Measurements from ENCODE around the gene PITRM1.
A peak's percentile ranks its signal among the peaks of the same experiment; 100 is the strongest.

PITRM1 gene

GRCh38 chr10:3162533-3162932 lies 10.0 kb downstream of the PITRM1 start:
- H3K4me3 Mint-ChIP-seq, result no peak overlapping the region
- H3K27ac Mint-ChIP-seq, result no peak overlapping the region
- peaks cover 17% of the 10 kb centered on the region for H3K36me3 Mint-ChIP-seq
- H3K4me1 Mint-ChIP-seq (ENCODE audit: low read depth), result no peaks in the 10 kb centered on the region
- H3K9me3 Mint-ChIP-seq (ENCODE audit: low read depth), result no peaks in the 10 kb centered on the region
- H3K27me3 Mint-ChIP-seq, result no peaks in the 10 kb centered on the region

GRCh38 chr10:3159152-3159551 lies 13.4 kb downstream of the PITRM1 start:
- peaks cover 23% of the 10 kb centered on the region for H3K36me3 Mint-ChIP-seq
- H3K27me3 Mint-ChIP-seq, result no peaks in the 10 kb centered on the region
- H3K4me3 Mint-ChIP-seq, result no peak overlapping the region
- H3K27ac Mint-ChIP-seq, result no peak overlapping the region
- H3K9me3 Mint-ChIP-seq (ENCODE audit: low read depth), result no peaks in the 10 kb centered on the region
- no peaks in the 10 kb centered on the region for H3K4me1 Mint-ChIP-seq (ENCODE audit: low read depth)

GRCh38 chr10:3154666-3155065 lies 17.9 kb downstream of the PITRM1 start:
- H3K9me3 Mint-ChIP-seq (ENCODE audit: low read depth), result no peaks in the 10 kb centered on the region
- peaks cover 24% of the 10 kb centered on the region for H3K36me3 Mint-ChIP-seq
- H3K27ac Mint-ChIP-seq, result no peak overlapping the region
- no peaks in the 10 kb centered on the region for H3K27me3 Mint-ChIP-seq
- no peak overlapping the region for H3K4me3 Mint-ChIP-seq
- no peaks in the 10 kb centered on the region for H3K4me1 Mint-ChIP-seq (ENCODE audit: low read depth)

GRCh38 chr10:3152566-3152935 lies 20.0 kb downstream of the PITRM1 start:
- Mint-ChIP-seq H3K36me3 (peaks cover 20% of the 10 kb centered on the region), H3K9me3 (ENCODE audit: low read depth) (no peaks in the 10 kb centered on the region)

GRCh38 chr10:3151889-3152565 lies 20.6 kb downstream of the PITRM1 start:
- H3K27ac Mint-ChIP-seq, result no peak overlapping the region
- H3K36me3 Mint-ChIP-seq, result peaks cover 20% of the 10 kb centered on the region
- no peaks in the 10 kb centered on the region for H3K4me1 Mint-ChIP-seq (ENCODE audit: low read depth)
- H3K27me3 Mint-ChIP-seq, result no peaks in the 10 kb centered on the region
- H3K4me3 Mint-ChIP-seq, result no peak overlapping the region
- H3K9me3 Mint-ChIP-seq (ENCODE audit: low read depth), result no peaks in the 10 kb centered on the region

More at GRCh38 chr10:3152566-3152935, 20.0 kb downstream of the PITRM1 start:
- Mint-ChIP-seq H3K4me3 (no peak overlapping the region), H3K4me1 (ENCODE audit: low read depth) (no peaks in the 10 kb centered on the region), H3K27ac (peak overlapping the region; percentile 11), H3K27me3 (no peaks in the 10 kb centered on the region)

GRCh38 chr10:3150961-3151360 lies 21.6 kb downstream of the PITRM1 start:
- H3K4me1 Mint-ChIP-seq (ENCODE audit: low read depth), result no peaks in the 10 kb centered on the region
- H3K9me3 Mint-ChIP-seq (ENCODE audit: low read depth), result no peaks in the 10 kb centered on the region
- H3K27me3 Mint-ChIP-seq, result no peaks in the 10 kb centered on the region
- peaks cover 19% of the 10 kb centered on the region for H3K36me3 Mint-ChIP-seq
- H3K4me3 Mint-ChIP-seq, result no peak overlapping the region
- no peak overlapping the region for H3K27ac Mint-ChIP-seq

GRCh38 chr10:3150366-3150765 lies 22.2 kb downstream of the PITRM1 start:
- H3K4me3 Mint-ChIP-seq, result no peak overlapping the region
- H3K4me1 Mint-ChIP-seq (ENCODE audit: low read depth), result no peaks in the 10 kb centered on the region
- H3K9me3 Mint-ChIP-seq (ENCODE audit: low read depth), result no peaks in the 10 kb centered on the region
- H3K27ac Mint-ChIP-seq, result no peak overlapping the region
- peaks cover 18% of the 10 kb centered on the region for H3K36me3 Mint-ChIP-seq
- H3K27me3 Mint-ChIP-seq, result no peaks in the 10 kb centered on the region

- H3K27me3 Mint-ChIP-seq, result no peaks in the 10 kb centered on the region
- no peak overlapping the region for H3K27ac Mint-ChIP-seq
- no peak overlapping the region for H3K4me3 Mint-ChIP-seq
- H3K4me1 Mint-ChIP-seq (ENCODE audit: low read depth), result no peaks in the 10 kb centered on the region
- peaks cover 16% of the 10 kb centered on the region for H3K36me3 Mint-ChIP-seq
- H3K9me3 Mint-ChIP-seq (ENCODE audit: low read depth), result no peaks in the 10 kb centered on the region
Measured at GRCh38 chr10:3149918-3150317, 22.7 kb downstream of the PITRM1 start.

- H3K4me3 Mint-ChIP-seq, result no peak overlapping the region
- H3K9me3 Mint-ChIP-seq (ENCODE audit: low read depth), result no peaks in the 10 kb centered on the region
- no peaks in the 10 kb centered on the region for H3K27me3 Mint-ChIP-seq
- no peaks in the 10 kb centered on the region for H3K4me1 Mint-ChIP-seq (ENCODE audit: low read depth)
- no peak overlapping the region for H3K27ac Mint-ChIP-seq
- peaks cover 10% of the 10 kb centered on the region for H3K36me3 Mint-ChIP-seq
Measured at GRCh38 chr10:3148994-3149393, 23.6 kb downstream of the PITRM1 start.

- Mint-ChIP-seq H3K9me3 (ENCODE audit: low read depth) (no peaks in the 10 kb centered on the region), H3K27me3 (no peaks in the 10 kb centered on the region), H3K27ac (no peak overlapping the region), H3K4me1 (ENCODE audit: low read depth) (no peaks in the 10 kb centered on the region), H3K4me3 (no peak overlapping the region), H3K36me3 (peaks cover 10% of the 10 kb centered on the region)
Measured at GRCh38 chr10:3148041-3148440, 24.5 kb downstream of the PITRM1 start.

- no peak overlapping the region for H3K4me3 Mint-ChIP-seq
- no peaks in the 10 kb centered on the region for H3K27me3 Mint-ChIP-seq
- H3K36me3 Mint-ChIP-seq, result peaks cover 6% of the 10 kb centered on the region
- H3K27ac Mint-ChIP-seq, result no peak overlapping the region
- H3K4me1 Mint-ChIP-seq (ENCODE audit: low read depth), result no peaks in the 10 kb centered on the region
- no peaks in the 10 kb centered on the region for H3K9me3 Mint-ChIP-seq (ENCODE audit: low read depth)
Measured at GRCh38 chr10:3147117-3147820, 25.3 kb downstream of the PITRM1 start.

- Mint-ChIP-seq H3K27ac (no peak overlapping the region), H3K4me1 (ENCODE audit: low read depth) (no peaks in the 10 kb centered on the region), H3K36me3 (peaks cover 9% of the 10 kb centered on the region), H3K27me3 (no peaks in the 10 kb centered on the region), H3K9me3 (ENCODE audit: low read depth) (no peaks in the 10 kb centered on the region), H3K4me3 (no peak overlapping the region)
Measured at GRCh38 chr10:3146289-3146688, 26.3 kb downstream of the PITRM1 start.

- Mint-ChIP-seq H3K36me3 (peaks cover 9% of the 10 kb centered on the region), H3K4me1 (ENCODE audit: low read depth) (no peaks in the 10 kb centered on the region), H3K27ac (no peak overlapping the region), H3K4me3 (no peak overlapping the region), H3K9me3 (ENCODE audit: low read depth) (no peaks in the 10 kb centered on the region), H3K27me3 (no peaks in the 10 kb centered on the region)
Measured at GRCh38 chr10:3145366-3145765, 27.2 kb downstream of the PITRM1 start.

GRCh38 chr10:3143791-3144434 lies 28.7 kb downstream of the PITRM1 start:
- H3K4me3 Mint-ChIP-seq, result no peak overlapping the region
- peaks cover 9% of the 10 kb centered on the region for H3K36me3 Mint-ChIP-seq
- H3K27ac Mint-ChIP-seq, result no peak overlapping the region
- H3K4me1 Mint-ChIP-seq (ENCODE audit: low read depth), result no peaks in the 10 kb centered on the region
- H3K27me3 Mint-ChIP-seq, result no peaks in the 10 kb centered on the region
- no peaks in the 10 kb centered on the region for H3K9me3 Mint-ChIP-seq (ENCODE audit: low read depth)

GRCh38 chr10:3143366-3143765 lies 29.2 kb downstream of the PITRM1 start:
- Mint-ChIP-seq H3K9me3 (ENCODE audit: low read depth) (no peaks in the 10 kb centered on the region), H3K27me3 (no peaks in the 10 kb centered on the region), H3K27ac (no peak overlapping the region), H3K4me3 (no peak overlapping the region), H3K36me3 (peaks cover 11% of the 10 kb centered on the region), H3K4me1 (ENCODE audit: low read depth) (no peaks in the 10 kb centered on the region)

Data from activated naive CD8-positive, alpha-beta T cell (primary cell).